ENCODE results near the gene PARK7.
A peak's percentile ranks its signal among the peaks of the same experiment; 100 is the strongest.
"Not testable (repeated sequence)": the region's sequence is repeated elsewhere in the genome, so short reads cannot be mapped to it uniquely, and the experiment has no call there.

Gene PARK7

DNA sequence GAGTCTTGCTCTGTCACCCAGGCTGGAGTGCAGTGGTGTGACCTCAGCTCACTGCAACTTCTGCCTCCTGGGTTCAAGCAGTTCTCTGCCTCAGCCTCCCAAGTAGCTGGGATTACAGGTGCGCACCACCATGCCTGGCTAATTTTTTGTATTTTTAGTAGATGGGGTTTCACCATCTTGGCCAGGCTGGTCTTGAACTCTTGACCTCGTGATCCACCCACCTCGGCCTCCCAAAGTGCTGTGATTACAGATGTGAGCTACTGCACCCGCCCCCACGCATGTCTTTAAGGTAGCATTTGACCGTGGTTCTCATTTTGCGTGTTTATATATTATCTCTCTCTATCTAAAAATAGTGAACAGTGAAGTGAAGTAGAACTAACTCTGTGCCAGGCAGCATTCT is 2.3 kb downstream of the PARK7 start:
- H3K4me3 ChIP-seq (ENCODE audit: control insufficient read depth in 1 of 7, extremely low read depth in 1 of 7, insufficient read depth in 4 of 7, low read depth in 2 of 7, low read length in 6 of 7); H3K9me3 ChIP-seq (ENCODE audit: control extremely low read depth in 1 of 5, control insufficient read depth in 4 of 5, insufficient read depth in 2 of 5, low read depth in 1 of 5, low read length in 4 of 5); H3K27me3 ChIP-seq (replicated peaks in 2 of 5; ENCODE audit: control insufficient read depth in 4 of 5, insufficient read depth in 5 of 5, low read length in 4 of 5); H3K27ac ChIP-seq (ENCODE audit: insufficient read depth in 1 of 2, low read depth in 1 of 2, low read length in 2 of 2, poor library complexity in 1 of 2, severe bottlenecking in 2 of 2); DNase-seq; POLR2A ChIA-PET: not testable (repeated sequence)
- CTCF ChIA-PET = interaction anchor here (1.9 to 4.0 kb wide), 2 partner anchors 11 to 12 kb away, joined by 8 to 20 read pairs; no protein-coding TSS in a partner anchor
- Histone ChIP-seq H3K4me1 (ENCODE audit: control extremely low read depth in 1 of 4, control insufficient read depth in 4 of 4, insufficient read depth in 4 of 4, low read length in 3 of 4) (peaks cover 13 to 31% (median 23%) of the 10 kb centered on the region in 4 experiments), H3K36me3 (ENCODE audit: control insufficient read depth in 4 of 4, insufficient read depth in 4 of 4, low read length in 3 of 4) (peaks cover 15 to 45% (median 37%) of the 10 kb centered on the region in 4 experiments)
- 95% methylated on average over 4 of the region's 7 CpGs for WGBS (ENCODE audit: insufficient coverage)

GRCh38 chr1:7964476-7964875 is 3.0 kb downstream of the PARK7 start:
- Histone ChIP-seq H3K4me1 (ENCODE audit: control extremely low read depth in 1 of 4, control insufficient read depth in 4 of 4, insufficient read depth in 4 of 4, low read length in 3 of 4) (peaks cover 13 to 31% (median 23%) of the 10 kb centered on the region in 4 experiments), H3K27ac (ENCODE audit: insufficient read depth in 1 of 2, low read depth in 1 of 2, low read length in 2 of 2, poor library complexity in 1 of 2, severe bottlenecking in 2 of 2) (no peak overlapping the region), H3K4me3 (ENCODE audit: control insufficient read depth in 1 of 7, extremely low read depth in 1 of 7, insufficient read depth in 4 of 7, low read depth in 2 of 7, low read length in 6 of 7) (no peak overlapping the region), H3K27me3 (replicated peaks in 2 of 5; ENCODE audit: control insufficient read depth in 4 of 5, insufficient read depth in 5 of 5, low read length in 4 of 5) (no peaks in the 10 kb centered on the region), H3K36me3 (ENCODE audit: control insufficient read depth in 4 of 4, insufficient read depth in 4 of 4, low read length in 3 of 4) (peaks cover 18 to 50% (median 39%) of the 10 kb centered on the region in 4 experiments), H3K9me3 (ENCODE audit: control extremely low read depth in 1 of 5, control insufficient read depth in 4 of 5, insufficient read depth in 2 of 5, low read depth in 1 of 5, low read length in 4 of 5) (no peaks in the 10 kb centered on the region)
- no peak for DNase-seq
- ChIA-PET CTCF (interaction anchor here (4.0 kb wide), 1 partner anchor 11 kb away, joined by 20 read pairs; no protein-coding TSS in a partner anchor), POLR2A (interaction anchor here (0.6 kb wide), 1 partner anchor 59 kb away, joined by 3 read pairs; no protein-coding TSS in a partner anchor)
- WGBS (ENCODE audit: insufficient coverage) = 100% methylated on average over 1 of the region's 3 CpGs

DNA sequence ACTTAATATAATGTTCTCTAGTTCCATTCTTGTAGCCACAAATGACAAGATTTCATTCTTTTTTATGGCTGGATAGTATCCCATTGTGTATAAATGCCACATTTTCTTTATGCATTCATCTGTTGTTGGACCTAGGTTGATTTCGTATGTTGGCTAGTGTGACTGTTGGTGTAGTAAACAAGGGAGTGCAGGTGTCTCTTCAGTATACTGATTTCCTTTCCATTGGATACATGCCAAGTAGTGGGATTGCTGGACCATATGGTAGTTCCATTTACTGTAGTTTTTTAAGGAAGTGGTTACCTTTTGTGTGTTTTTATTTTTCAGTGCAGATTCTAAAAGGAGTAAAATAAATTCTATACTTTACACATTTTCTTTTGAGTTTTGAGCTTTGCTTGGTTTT is 5.7 kb downstream of the PARK7 start:
- Histone ChIP-seq H3K36me3 (ENCODE audit: control insufficient read depth in 4 of 4, insufficient read depth in 4 of 4, low read length in 3 of 4) (peaks cover 30 to 73% (median 52%) of the 10 kb centered on the region in 4 experiments), H3K4me1 (ENCODE audit: control extremely low read depth in 1 of 4, control insufficient read depth in 4 of 4, insufficient read depth in 4 of 4, low read length in 3 of 4) (peaks cover 6 to 23% (median 16%) of the 10 kb centered on the region in 4 experiments), H3K4me3 (ENCODE audit: control insufficient read depth in 1 of 7, extremely low read depth in 1 of 7, insufficient read depth in 4 of 7, low read depth in 2 of 7, low read length in 6 of 7) (no peak overlapping the region), H3K27ac (ENCODE audit: insufficient read depth in 1 of 2, low read depth in 1 of 2, low read length in 2 of 2, poor library complexity in 1 of 2, severe bottlenecking in 2 of 2) (peak overlapping the region in 1 of 2 experiments; percentile 27), H3K27me3 (replicated peaks in 2 of 5; ENCODE audit: control insufficient read depth in 4 of 5, insufficient read depth in 5 of 5, low read length in 4 of 5) (no peaks in the 10 kb centered on the region), H3K9me3 (ENCODE audit: control extremely low read depth in 1 of 5, control insufficient read depth in 4 of 5, insufficient read depth in 2 of 5, low read depth in 1 of 5, low read length in 4 of 5) (no peaks in the 10 kb centered on the region)
- no peak for DNase-seq
- no CpG with 5 or more reads among the region's 1 CpG for WGBS (ENCODE audit: insufficient coverage)
- ChIA-PET CTCF (interaction anchor here (1.0 to 4.0 kb wide), 3 partner anchors 8 to 48 kb away, joined by 3 to 20 read pairs (median 4); no protein-coding TSS in a partner anchor), POLR2A (no interaction called here)

DNA sequence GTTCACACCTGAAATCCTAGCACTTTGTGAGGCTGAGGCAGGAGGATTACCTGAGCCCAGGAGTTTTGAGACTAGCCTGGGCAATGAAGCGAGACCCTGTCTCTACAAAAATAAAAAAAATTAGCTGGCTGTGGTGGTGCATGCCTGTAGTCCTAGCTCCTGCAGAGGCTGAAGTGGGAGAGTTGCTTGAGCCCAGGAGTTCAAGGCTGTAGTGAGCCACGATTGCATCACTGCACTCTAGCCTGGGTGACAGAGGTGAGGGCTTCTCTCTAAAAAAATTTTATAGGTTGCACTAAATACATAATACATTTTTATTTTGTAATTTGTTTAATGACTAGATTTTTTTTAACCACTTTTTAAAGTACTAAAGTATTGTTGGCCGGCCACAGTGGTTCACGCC is 6.1 kb downstream of the PARK7 start:
- ChIA-PET POLR2A (no interaction called here), CTCF (interaction anchor here (1.0 to 4.0 kb wide), 3 partner anchors 8 to 48 kb away, joined by 3 to 20 read pairs (median 4); no protein-coding TSS in a partner anchor)
- Histone ChIP-seq H3K4me3 (ENCODE audit: control insufficient read depth in 1 of 7, extremely low read depth in 1 of 7, insufficient read depth in 4 of 7, low read depth in 2 of 7, low read length in 6 of 7) (no peak overlapping the region), H3K36me3 (ENCODE audit: control insufficient read depth in 4 of 4, insufficient read depth in 4 of 4, low read length in 3 of 4) (peaks cover 31 to 76% (median 54%) of the 10 kb centered on the region in 4 experiments), H3K4me1 (ENCODE audit: control extremely low read depth in 1 of 4, control insufficient read depth in 4 of 4, insufficient read depth in 4 of 4, low read length in 3 of 4) (peaks cover under 1 to 19% (median 12%) of the 10 kb centered on the region in 4 experiments), H3K27me3 (replicated peaks in 2 of 5; ENCODE audit: control insufficient read depth in 4 of 5, insufficient read depth in 5 of 5, low read length in 4 of 5) (no peaks in the 10 kb centered on the region), H3K9me3 (ENCODE audit: control extremely low read depth in 1 of 5, control insufficient read depth in 4 of 5, insufficient read depth in 2 of 5, low read depth in 1 of 5, low read length in 4 of 5) (no peaks in the 10 kb centered on the region), H3K27ac (ENCODE audit: insufficient read depth in 1 of 2, low read depth in 1 of 2, low read length in 2 of 2, poor library complexity in 1 of 2, severe bottlenecking in 2 of 2) (no peak overlapping the region)
- 100% methylated on average over 2 of the region's 4 CpGs for WGBS (ENCODE audit: insufficient coverage)
- DNase-seq = no peak

- H3K36me3 ChIP-seq (ENCODE audit: control insufficient read depth in 4 of 4, insufficient read depth in 4 of 4, low read length in 3 of 4) = peaks cover 23 to 68% (median 42%) of the 10 kb centered on the region in 4 experiments
- H3K4me3 ChIP-seq (ENCODE audit: control insufficient read depth in 1 of 7, extremely low read depth in 1 of 7, insufficient read depth in 4 of 7, low read depth in 2 of 7, low read length in 6 of 7) = no peak overlapping the region
- H3K9me3 ChIP-seq (ENCODE audit: control extremely low read depth in 1 of 5, control insufficient read depth in 4 of 5, insufficient read depth in 2 of 5, low read depth in 1 of 5, low read length in 4 of 5) = no peaks in the 10 kb centered on the region
- H3K27me3 ChIP-seq (replicated peaks in 2 of 5; ENCODE audit: control insufficient read depth in 4 of 5, insufficient read depth in 5 of 5, low read length in 4 of 5) = no peaks in the 10 kb centered on the region
- no peak overlapping the region for H3K27ac ChIP-seq (ENCODE audit: insufficient read depth in 1 of 2, low read depth in 1 of 2, low read length in 2 of 2, poor library complexity in 1 of 2, severe bottlenecking in 2 of 2)
- peaks cover 0 to 15% (median 8%) of the 10 kb centered on the region in 4 experiments for H3K4me1 ChIP-seq (ENCODE audit: control extremely low read depth in 1 of 4, control insufficient read depth in 4 of 4, insufficient read depth in 4 of 4, low read length in 3 of 4)
- peak in 2 of 3 donors; percentile 46 to 56 for DNase-seq
- ChIA-PET POLR2A (no interaction called here), CTCF (interaction anchor here (1.4 kb wide), 1 partner anchor 11 kb away, joined by 3 read pairs; no protein-coding TSS in a partner anchor)
- WGBS (ENCODE audit: insufficient coverage) = 60% methylated on average over 2 of the region's 2 CpGs
Measured at GRCh38 chr1:7970246-7970645, 8.7 kb downstream of the PARK7 start.

GRCh38 chr1:7971024-7971423 is 9.5 kb downstream of the PARK7 start:
- DNase-seq = no peak
- ChIA-PET POLR2A (no interaction called here), CTCF (no interaction called here)

GRCh38 chr1:7972285-7972684 is 10.8 kb downstream of the PARK7 start:
- POLR2A ChIA-PET = no interaction called here
- H3K9me3 ChIP-seq (ENCODE audit: control extremely low read depth in 1 of 5, control insufficient read depth in 4 of 5, insufficient read depth in 2 of 5, low read depth in 1 of 5, low read length in 4 of 5) = no peaks in the 10 kb centered on the region
- H3K27ac ChIP-seq (ENCODE audit: insufficient read depth in 1 of 2, low read depth in 1 of 2, low read length in 2 of 2, poor library complexity in 1 of 2, severe bottlenecking in 2 of 2) = no peak overlapping the region
- peaks cover 0 to 11% (median 5%) of the 10 kb centered on the region in 4 experiments for H3K4me1 ChIP-seq (ENCODE audit: control extremely low read depth in 1 of 4, control insufficient read depth in 4 of 4, insufficient read depth in 4 of 4, low read length in 3 of 4)
- 93% methylated on average over 4 of the region's 5 CpGs for WGBS (ENCODE audit: insufficient coverage)
- H3K27me3 ChIP-seq (replicated peaks in 2 of 5; ENCODE audit: control insufficient read depth in 4 of 5, insufficient read depth in 5 of 5, low read length in 4 of 5) = no peaks in the 10 kb centered on the region
- CTCF ChIA-PET = interaction anchor here (1.0 to 1.2 kb wide), 3 partner anchors 9 to 378 kb away, joined by 3 to 6 read pairs (median 4); no protein-coding TSS in a partner anchor
- no peak for DNase-seq
- no peak overlapping the region for H3K4me3 ChIP-seq (ENCODE audit: control insufficient read depth in 1 of 7, extremely low read depth in 1 of 7, insufficient read depth in 4 of 7, low read depth in 2 of 7, low read length in 6 of 7)
- peaks cover 16 to 64% (median 38%) of the 10 kb centered on the region in 4 experiments for H3K36me3 ChIP-seq (ENCODE audit: control insufficient read depth in 4 of 4, insufficient read depth in 4 of 4, low read length in 3 of 4)

More at GRCh38 chr1:7971024-7971423, 9.5 kb downstream of the PARK7 start:
- Histone ChIP-seq H3K4me1 (ENCODE audit: control extremely low read depth in 1 of 4, control insufficient read depth in 4 of 4, insufficient read depth in 4 of 4, low read length in 3 of 4) (peaks cover 0 to 15% (median 8%) of the 10 kb centered on the region in 4 experiments), H3K4me3 (ENCODE audit: control insufficient read depth in 1 of 7, extremely low read depth in 1 of 7, insufficient read depth in 4 of 7, low read depth in 2 of 7, low read length in 6 of 7) (no peak overlapping the region), H3K27me3 (replicated peaks in 2 of 5; ENCODE audit: control insufficient read depth in 4 of 5, insufficient read depth in 5 of 5, low read length in 4 of 5) (no peaks in the 10 kb centered on the region), H3K9me3 (ENCODE audit: control extremely low read depth in 1 of 5, control insufficient read depth in 4 of 5, insufficient read depth in 2 of 5, low read depth in 1 of 5, low read length in 4 of 5) (no peaks in the 10 kb centered on the region), H3K36me3 (ENCODE audit: control insufficient read depth in 4 of 4, insufficient read depth in 4 of 4, low read length in 3 of 4) (peaks cover 19 to 64% (median 40%) of the 10 kb centered on the region in 4 experiments), H3K27ac (ENCODE audit: insufficient read depth in 1 of 2, low read depth in 1 of 2, low read length in 2 of 2, poor library complexity in 1 of 2, severe bottlenecking in 2 of 2) (no peak overlapping the region)
- WGBS (ENCODE audit: insufficient coverage) = 96% methylated on average over 6 of the region's 6 CpGs
